Liver (tissue), 9 donors: Measurements from ENCODE around the gene GTPBP10. TPM values are rescaled to one million over a fixed set of nuclear protein-coding genes. Genes with fewer than 3 reads are reported as not detected.

Experiments used
- DNase-seq: peaks from one replicate; pipeline ENCODE4 v3.0.0-alpha.2; 2017; ENCODE audit warnings: low spot score
- H3K27ac ChIP-seq, 2 donors: one replicate each; pipeline ENCODE4 v1.7.0; 2013; ENCODE audit warnings: inconsistent platforms in 2 of 2, low read length in 2 of 2, control low read depth in 1 of 2, low read depth in 1 of 2, mild to moderate bottlenecking in 1 of 2
- H3K27me3 ChIP-seq, 4 donors: one replicate each; pipeline versions ENCODE4 v1.6.1 to v1.7.0; 2013; ENCODE audit warnings: low read length in 3 of 4, inconsistent platforms in 1 of 4, mild to moderate bottlenecking in 1 of 4, moderate library complexity in 1 of 4; ENCODE audit not compliant: control insufficient read depth in 4 of 4, insufficient read depth in 4 of 4
- H3K36me3 ChIP-seq, 4 donors: one replicate each; pipeline versions ENCODE4 v1.6.1 to v1.7.0; 2013; ENCODE audit warnings: low read length in 3 of 4, mild to moderate bottlenecking in 3 of 4, low read depth in 1 of 4, moderate library complexity in 1 of 4; ENCODE audit not compliant: control insufficient read depth in 4 of 4, insufficient read depth in 3 of 4
- H3K4me1 ChIP-seq, 4 donors: one replicate each; pipeline versions ENCODE4 v1.6.1 to v1.7.0; 2013; ENCODE audit warnings: low read length in 3 of 4, mild to moderate bottlenecking in 3 of 4, moderate library complexity in 1 of 4; ENCODE audit not compliant: control insufficient read depth in 4 of 4, insufficient read depth in 4 of 4
- H3K4me3 ChIP-seq, 3 donors: one replicate each; pipeline versions ENCODE4 v1.6.1 to v1.7.0; 2013; ENCODE audit warnings: low read length in 3 of 3, control low read depth in 1 of 3, low read depth in 1 of 3, mild to moderate bottlenecking in 1 of 3
- H3K9ac ChIP-seq, 2 donors: one replicate each; pipeline ENCODE4 v1.7.0; 2013; ENCODE audit warnings: low read length in 2 of 2, mild to moderate bottlenecking in 2 of 2, moderate library complexity in 2 of 2, control low read depth in 1 of 2, low read depth in 1 of 2
- H3K9me3 ChIP-seq, 4 donors: one replicate each; pipeline versions ENCODE4 v1.6.1 to v1.7.0; 2013; ENCODE audit warnings: low read length in 3 of 4; ENCODE audit not compliant: control insufficient read depth in 4 of 4
- CTCF ChIP-seq: fragments of 150-350 bp; IDR thresholded peaks from 2 replicates; pipeline ENCODE4 v1.5.1; 2017; ENCODE audit warnings: improper control_type of control experiment, low read depth, low read length; ENCODE audit not compliant: missing input control
- EGR1 ChIP-seq, 2 donors: IDR thresholded peaks; 2 replicates each; pipeline ENCODE4 v1.6.1; 2016 to 2018; ENCODE audit warnings: antibody characterized with exemption in 2 of 2, low read depth in 2 of 2
- FOXA1 ChIP-seq: IDR thresholded peaks from 2 replicates; pipeline ENCODE4 v1.6.1; 2016; ENCODE audit warnings: antibody characterized with exemption
- FOXA2 ChIP-seq: IDR thresholded peaks from 2 replicates; pipeline ENCODE4 v1.6.1; 2016; ENCODE audit warnings: antibody characterized with exemption
- GABPA ChIP-seq, 2 donors: IDR thresholded peaks in 1 of 2; conservative IDR thresholded peaks in 1 of 2; 2 replicates each; pipeline ENCODE4 v1.6.1; 2016; ENCODE audit warnings: antibody characterized with exemption in 2 of 2, mild to moderate bottlenecking in 1 of 2, moderate library complexity in 1 of 2
- HNF4A ChIP-seq, 2 donors: conservative IDR thresholded peaks; 2 replicates each; pipeline ENCODE4 v1.6.1; 2016; ENCODE audit warnings: antibody characterized with exemption in 2 of 2, mild to moderate bottlenecking in 2 of 2
- HNF4G ChIP-seq: IDR thresholded peaks from 2 replicates; pipeline ENCODE4 v1.6.1; 2016; ENCODE audit warnings: antibody characterized with exemption
- JUND ChIP-seq, 2 donors: IDR thresholded peaks; 2 replicates each; pipeline ENCODE4 v1.6.1; 2016; ENCODE audit warnings: antibody characterized with exemption in 2 of 2
- MAX ChIP-seq: IDR thresholded peaks from 2 replicates; pipeline ENCODE4 v1.6.1; 2016; ENCODE audit warnings: antibody characterized with exemption
- RAD21 ChIP-seq, 2 donors: IDR thresholded peaks; 2 replicates each; pipeline ENCODE4 v1.6.1; 2016; ENCODE audit warnings: antibody characterized with exemption in 2 of 2, mild to moderate bottlenecking in 2 of 2
- REST ChIP-seq: IDR thresholded peaks from 2 replicates; pipeline ENCODE4 v1.6.1; 2016; ENCODE audit warnings: antibody characterized with exemption, mild to moderate bottlenecking
- RXRA ChIP-seq, 2 donors: IDR thresholded peaks; 2 replicates each; pipeline ENCODE4 v1.6.1; 2017 to 2018; ENCODE audit warnings: antibody characterized with exemption in 2 of 2, mild to moderate bottlenecking in 1 of 2
- YY1 ChIP-seq: IDR thresholded peaks from 2 replicates; pipeline ENCODE4 v1.6.1; 2016; ENCODE audit warnings: antibody characterized with exemption, mild to moderate bottlenecking
- ZBTB33 ChIP-seq: IDR thresholded peaks from 2 replicates; pipeline ENCODE4 v1.6.1; 2016; ENCODE audit warnings: antibody characterized with exemption
- WGBS: extraction: QIAGEN DNeasy Blood & Tissue Kit; methylation state at CpG from one replicate; pipeline ENCODE4 v1.1.7; 2013; 5-methylcytosine and 5-hydroxymethylcytosine counted together
- polyA plus RNA-seq, 2 donors: library from polyadenylated mRNA; stranded (reverse) in 1 of 2; unstranded in 1 of 2; fragments of 200-250 nt in 1 of 2; fragments of >200 nt in 1 of 2; fragmentation: Nextera tagmentation in 1 of 2; extraction: Ambion mirVana in 1 of 2; gene quantifications; one replicate each; pipeline versions ENCODE4 v1.2.1 to v1.2.3, GENCODE V29; 2013 to 2015
- total RNA-seq, 2 donors: library from RNA; depleted of rRNA; stranded (reverse); fragments of >200 nt; gene quantifications; one replicate each; pipeline ENCODE4 v1.2.3, GENCODE V29; 2014
- donor health status: healthy.
- donor health status: healthy.
- donor health status: healthy.
- donor health status: healthy.
- donor health status: healthy.

The GTPBP10 gene
- total and polyA plus RNA-seq, 4 donors = 6.5 to 18.9 (median 12.2) TPM

GRCh38 chr7:90384433-90384832 lies 37.9 kb downstream of the GTPBP10 start:
- peaks cover 3 to 39% (median 26%) of the 10 kb centered on the region in 4 donors for H3K36me3 ChIP-seq
- no peaks in the 10 kb centered on the region for H3K4me1 ChIP-seq
- no peak overlapping the region for H3K27ac ChIP-seq
- DNase-seq = no peak
- TF ChIP-seq MAX (no peak), ZBTB33 (no peak)
- no peaks in the 10 kb centered on the region for H3K27me3 ChIP-seq
- no peak overlapping the region for H3K4me3 ChIP-seq
- H3K9ac ChIP-seq = no peak overlapping the region
- no peaks in the 10 kb centered on the region for H3K9me3 ChIP-seq

GRCh38 chr7:90387470-90388240 lies 41.1 kb downstream of the GTPBP10 start:
- Histone ChIP-seq H3K9me3 (peaks cover 0 to 4% (median 1%) of the 10 kb centered on the region in 4 donors), H3K27ac (no peak overlapping the region), H3K4me1 (no peaks in the 10 kb centered on the region), H3K4me3 (no peak overlapping the region), H3K9ac (no peak overlapping the region), H3K36me3 (peaks cover 1 to 22% (median 15%) of the 10 kb centered on the region in 4 donors), H3K27me3 (no peaks in the 10 kb centered on the region)
- peak; percentile 95 for TF ChIP-seq REST
- no peak for TF ChIP-seq FOXA1
- no peak for DNase-seq
- WGBS = 91% methylated on average over 2 of the region's 2 CpGs

- no peak overlapping the region for H3K4me3 ChIP-seq
- no peaks in the 10 kb centered on the region for H3K4me1 ChIP-seq
- no peaks in the 10 kb centered on the region for H3K27me3 ChIP-seq
- peaks cover 0 to 4% (median under 1%) of the 10 kb centered on the region in 4 donors for H3K36me3 ChIP-seq
- no peak for DNase-seq
- H3K9ac ChIP-seq = no peak overlapping the region
- no peak overlapping the region for H3K27ac ChIP-seq
- peaks cover 0 to 4% (median 2%) of the 10 kb centered on the region in 4 donors for H3K9me3 ChIP-seq
- no peak for TF ChIP-seq GABPA (IDR thresholded peaks at IDR 0.05 in 1 of 2, conservative IDR thresholded peaks at IDR 0.05 in 1 of 2)
- TF ChIP-seq RXRA (IDR thresholded peaks at IDR 0.05) = no peak
- TF ChIP-seq FOXA2 = no peak
- no peak for TF ChIP-seq FOXA1
- TF ChIP-seq HNF4A (conservative IDR thresholded peaks at IDR 0.05) = no peak
- no peak for TF ChIP-seq YY1
- no peak for TF ChIP-seq CTCF
- TF ChIP-seq RAD21 (IDR thresholded peaks at IDR 0.05) = no peak
- no peak for TF ChIP-seq EGR1 (IDR thresholded peaks at IDR 0.05; ENCODE audit: low read depth in 2 of 2)
- TF ChIP-seq JUND (IDR thresholded peaks at IDR 0.05) = no peak
- TF ChIP-seq HNF4G = no peak
- TF ChIP-seq ZBTB33 = no peak
These were observed 44.4 kb downstream of the GTPBP10 start for GRCh38 chr7:90390926-90391325.
